HEK293 (cell line): Measurements from ENCODE around the gene ZBTB39.
"Not testable (repeated sequence)": the region's sequence is repeated elsewhere in the genome, so short reads cannot be mapped to it uniquely, and the experiment has no call there.

Source experiments
- CTCF ChIA-PET: fragments of 350-600 bp; formaldehyde crosslinking; extraction: SDS; loops from one replicate; lab custom pipeline; 2021; ENCODE audit warnings: antibody characterized with exemption; lab: Yijun Ruan, JAX
- POLR2A ChIA-PET: fragments of 300-600 bp; formaldehyde crosslinking; extraction: SDS; loops from one replicate; lab custom pipeline; 2020; ENCODE audit warnings: antibody characterized with exemption, inconsistent platforms; lab: Yijun Ruan, JAX
- H3K27ac ChIP-seq: fragments of 200-500 bp; sonication (Bioruptor generic); 2 replicates; pipeline ENCODE4 v1.5.1; 2014; ENCODE audit warnings: low read depth, low read length, control low read depth, inconsistent platforms; ENCODE audit errors: extremely low read depth
- H3K36me3 ChIP-seq, 2 experiments: fragments of 200-500 bp in 1 of 2; sonication (Bioruptor generic) in 1 of 2; 1 replicate in 1 of 2; 2 replicates in 1 of 2; pipeline ENCODE4 v1.5.1; 2014 to 2017; ENCODE audit warnings: inconsistent platforms in 2 of 2, low read length in 2 of 2; ENCODE audit not compliant: control insufficient read depth in 2 of 2, insufficient read depth in 1 of 2
- H3K4me1 ChIP-seq: fragments of 200-500 bp; sonication (Bioruptor generic); 2 replicates; pipeline ENCODE4 v1.5.1; 2014; ENCODE audit warnings: mild to moderate bottlenecking, low read length, inconsistent platforms; ENCODE audit not compliant: control insufficient read depth, insufficient read depth
- H3K4me3 ChIP-seq: 2 replicates; pipeline ENCODE4 v1.5.1; 2011; ENCODE audit warnings: low read depth, mild to moderate bottlenecking, control low read depth, low read length, moderate library complexity
- H3K9me3 ChIP-seq: fragments of 200-500 bp; sonication (Bioruptor generic); 2 replicates; pipeline ENCODE4 v1.5.1; 2014; ENCODE audit warnings: low read depth, low read length, inconsistent platforms; ENCODE audit not compliant: control insufficient read depth, insufficient read depth
- EGR2 ChIP-seq: fragments of 450-650 bp; formaldehyde crosslinking; IDR thresholded peaks from 2 replicates; pipeline ENCODE4 v1.5.1; 2016; ENCODE audit warnings: low read depth, missing biosample characterization, missing genetic modification characterization
- SALL2 ChIP-seq: fragments of 450-650 bp; formaldehyde crosslinking; IDR thresholded peaks from 2 replicates; pipeline ENCODE4 v1.5.0; 2017; ENCODE audit warnings: missing biosample characterization, mild to moderate bottlenecking, missing genetic modification characterization, borderline replicate concordance
- ZBTB20 ChIP-seq: fragments of 450-650 bp; formaldehyde crosslinking; IDR thresholded peaks from 2 replicates; pipeline ENCODE4 v1.5.1; 2016; ENCODE audit warnings: missing biosample characterization, missing genetic modification characterization
- ZFP3 ChIP-seq: fragments of 450-650 bp; formaldehyde crosslinking; IDR thresholded peaks from 2 replicates; pipeline ENCODE4 v1.5.1; 2016; ENCODE audit warnings: low read depth, missing biosample characterization, missing genetic modification characterization
- ZNF133 ChIP-seq: fragments of 450-650 bp; formaldehyde crosslinking; IDR thresholded peaks from 2 replicates; pipeline ENCODE4 v1.5.1; 2016; ENCODE audit warnings: missing biosample characterization, missing genetic modification characterization
- ZNF146 ChIP-seq: fragments of 450-650 bp; formaldehyde crosslinking; IDR thresholded peaks from 2 replicates; pipeline ENCODE4 v1.5.1; 2016; ENCODE audit warnings: missing biosample characterization, missing genetic modification characterization
- ZNF155 ChIP-seq: fragments of 450-650 bp; formaldehyde crosslinking; IDR thresholded peaks from 2 replicates; pipeline ENCODE4 v1.5.1; 2016; ENCODE audit warnings: missing biosample characterization, missing genetic modification characterization
- ZNF174 ChIP-seq: fragments of 450-650 bp; formaldehyde crosslinking; IDR thresholded peaks from 2 replicates; pipeline ENCODE4 v1.5.0; 2017; ENCODE audit warnings: missing biosample characterization, mild to moderate bottlenecking, missing genetic modification characterization
- ZNF211 ChIP-seq: fragments of 450-650 bp; formaldehyde crosslinking; IDR thresholded peaks from 2 replicates; pipeline ENCODE4 v1.5.1; 2016; ENCODE audit warnings: low read depth, missing biosample characterization, missing genetic modification characterization
- ZNF214 ChIP-seq: fragments of 450-650 bp; formaldehyde crosslinking; IDR thresholded peaks from 2 replicates; pipeline ENCODE4 v1.5.1; 2017; ENCODE audit warnings: missing biosample characterization, mild to moderate bottlenecking, missing genetic modification characterization, borderline replicate concordance
- ZNF311 ChIP-seq: fragments of 450-650 bp; formaldehyde crosslinking; IDR thresholded peaks from 2 replicates; pipeline ENCODE4 v1.5.1; 2017; ENCODE audit warnings: missing biosample characterization, missing genetic modification characterization, borderline replicate concordance
- ZNF37A ChIP-seq: fragments of 450-650 bp; IDR thresholded peaks from 2 replicates; pipeline ENCODE4 v1.5.1; 2018; ENCODE audit warnings: missing biosample characterization, missing genetic modification characterization
- ZNF398 ChIP-seq: fragments of 450-650 bp; formaldehyde crosslinking; IDR thresholded peaks from 2 replicates; pipeline ENCODE4 v1.5.1; 2017; ENCODE audit warnings: missing biosample characterization, missing genetic modification characterization
- ZNF510 ChIP-seq: fragments of 450-650 bp; formaldehyde crosslinking; IDR thresholded peaks from 2 replicates; pipeline ENCODE4 v1.5.1; 2018; ENCODE audit warnings: mild to moderate bottlenecking, missing genetic modification characterization, missing biosample characterization; ENCODE audit not compliant: insufficient replicate concordance
- ZNF513 ChIP-seq: fragments of 450-650 bp; IDR thresholded peaks from 2 replicates; pipeline ENCODE4 v1.5.1; 2018; ENCODE audit warnings: missing biosample characterization, missing genetic modification characterization
- ZNF776 ChIP-seq: fragments of 450-650 bp; formaldehyde crosslinking; IDR thresholded peaks from 2 replicates; pipeline ENCODE4 v1.5.0; 2017; ENCODE audit warnings: missing biosample characterization, missing genetic modification characterization, borderline replicate concordance
- ZSCAN4 ChIP-seq: fragments of 450-650 bp; formaldehyde crosslinking; IDR thresholded peaks from 2 replicates; pipeline ENCODE4 v1.5.1; 2017; ENCODE audit warnings: missing biosample characterization, missing genetic modification characterization
- TF ChIP-seq, protein P1 (sequence below): fragments of 450-650 bp; formaldehyde crosslinking; IDR thresholded peaks from 2 replicates; pipeline ENCODE4 v1.5.1; 2016; ENCODE audit warnings: missing biosample characterization, missing genetic modification characterization
- TF ChIP-seq, protein P2 (sequence below): fragments of 450-650 bp; formaldehyde crosslinking; IDR thresholded peaks from 2 replicates; pipeline ENCODE4 v1.5.1; 2016; ENCODE audit warnings: missing biosample characterization, missing genetic modification characterization

The ZBTB39 gene

DNA sequence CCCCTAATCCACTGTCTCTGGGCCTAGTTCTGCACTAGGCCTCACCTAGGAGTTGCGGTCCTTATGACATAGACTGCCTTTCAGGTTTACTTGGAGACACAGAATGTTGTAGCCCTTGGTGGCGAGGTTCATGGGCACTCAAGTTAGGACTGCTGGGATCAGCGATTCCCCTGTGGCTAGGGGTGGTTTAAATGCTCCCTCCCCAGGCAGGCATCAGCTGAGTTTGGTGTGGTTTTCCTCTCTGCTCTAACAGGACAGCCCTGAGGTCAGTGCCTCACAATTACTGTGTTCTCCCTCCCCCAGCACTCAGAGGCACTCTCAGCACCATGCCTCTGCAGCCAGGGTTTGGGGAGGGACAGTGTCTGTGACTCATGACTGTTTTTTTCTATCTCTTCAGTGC is 26.7 kb downstream of the ZBTB39 start:
- H3K4me3 ChIP-seq, result no peak overlapping the region
- CTCF ChIA-PET, result no interaction called here
- no peak overlapping the region for H3K27ac ChIP-seq
- no peaks in the 10 kb centered on the region for H3K9me3 ChIP-seq
- H3K36me3 ChIP-seq, result no peaks in the 10 kb centered on the region
- POLR2A ChIA-PET, result no interaction called here
- no peaks in the 10 kb centered on the region for H3K4me1 ChIP-seq
- TF ChIP-seq EGR2 (tag by site-specific recombination), result no peak
- no peak for TF ChIP-seq ZNF37A (tag by site-specific recombination)
- TF ChIP-seq ZNF513 (tag by site-specific recombination), result no peak
- TF ChIP-seq ZSCAN4 (tag by site-specific recombination), result no peak
- TF ChIP-seq ZNF214 (tag by site-specific recombination), result no peak
- TF ChIP-seq ZNF311, result no peak
- no peak for TF ChIP-seq ZNF510 (tag by site-specific recombination)
- TF ChIP-seq ZNF398 (tag by site-specific recombination), result no peak
- no peak for TF ChIP-seq ZFP3 (tag by site-specific recombination)
- TF ChIP-seq ZNF776 (tag by site-specific recombination), result no peak
- no peak for TF ChIP-seq ZNF133 (tag by site-specific recombination)
- TF ChIP-seq ZNF174, result no peak
- TF ChIP-seq, all 188 proteins: peak for 0

GRCh38 chr12:56978397-56979138 is 27.8 kb downstream of the ZBTB39 start:
- Histone ChIP-seq H3K36me3 (no peaks in the 10 kb centered on the region), H3K4me1 (no peaks in the 10 kb centered on the region), H3K4me3 (no peak overlapping the region), H3K27ac (no peak overlapping the region), H3K9me3 (no peaks in the 10 kb centered on the region)
- no peak for TF ChIP-seq ZNF211 (tag by site-specific recombination)
- TF ChIP-seq ZNF155, result no peak
- TF ChIP-seq SALL2, result no peak
- no peak for TF ChIP-seq ZBTB20 (tag by site-specific recombination)
- ChIA-PET POLR2A (no interaction called here), CTCF (interaction anchor here (0.8 to 1.0 kb wide), 2 partner anchors 9 kb away, joined by 3 read pairs; no protein-coding TSS in a partner anchor)

DNA sequence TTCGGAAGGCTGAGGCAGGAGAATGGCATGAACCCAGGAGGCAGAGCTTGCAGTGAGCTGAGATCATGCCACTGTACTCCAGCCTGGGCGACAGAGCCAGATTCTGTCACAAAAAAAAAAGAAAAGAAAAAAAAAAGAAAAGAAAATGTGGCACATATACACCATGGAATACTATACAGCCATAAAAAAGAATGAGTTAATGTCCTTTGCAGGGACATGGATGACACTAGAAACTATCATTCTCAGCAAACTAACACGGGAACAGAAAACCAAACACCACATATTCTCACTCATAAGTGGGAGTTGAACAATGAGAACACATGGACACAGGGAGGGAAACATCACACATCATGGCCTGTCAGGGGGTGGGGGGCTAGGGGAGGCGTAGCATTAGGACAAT is 29.0 kb downstream of the ZBTB39 start:
- H3K27ac ChIP-seq, H3K36me3 ChIP-seq: not testable (repeated sequence)
- peak; percentile 97 for TF ChIP-seq ZNF146 (tag by site-specific recombination)
- TF ChIP-seq, protein P1, sequence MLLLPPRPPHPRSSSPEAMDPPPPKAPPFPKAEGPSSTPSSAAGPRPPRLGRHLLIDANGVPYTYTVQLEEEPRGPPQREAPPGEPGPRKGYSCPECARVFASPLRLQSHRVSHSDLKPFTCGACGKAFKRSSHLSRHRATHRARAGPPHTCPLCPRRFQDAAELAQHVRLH (tag by site-specific recombination), result peak; percentile 55
- TF ChIP-seq, protein P2, sequence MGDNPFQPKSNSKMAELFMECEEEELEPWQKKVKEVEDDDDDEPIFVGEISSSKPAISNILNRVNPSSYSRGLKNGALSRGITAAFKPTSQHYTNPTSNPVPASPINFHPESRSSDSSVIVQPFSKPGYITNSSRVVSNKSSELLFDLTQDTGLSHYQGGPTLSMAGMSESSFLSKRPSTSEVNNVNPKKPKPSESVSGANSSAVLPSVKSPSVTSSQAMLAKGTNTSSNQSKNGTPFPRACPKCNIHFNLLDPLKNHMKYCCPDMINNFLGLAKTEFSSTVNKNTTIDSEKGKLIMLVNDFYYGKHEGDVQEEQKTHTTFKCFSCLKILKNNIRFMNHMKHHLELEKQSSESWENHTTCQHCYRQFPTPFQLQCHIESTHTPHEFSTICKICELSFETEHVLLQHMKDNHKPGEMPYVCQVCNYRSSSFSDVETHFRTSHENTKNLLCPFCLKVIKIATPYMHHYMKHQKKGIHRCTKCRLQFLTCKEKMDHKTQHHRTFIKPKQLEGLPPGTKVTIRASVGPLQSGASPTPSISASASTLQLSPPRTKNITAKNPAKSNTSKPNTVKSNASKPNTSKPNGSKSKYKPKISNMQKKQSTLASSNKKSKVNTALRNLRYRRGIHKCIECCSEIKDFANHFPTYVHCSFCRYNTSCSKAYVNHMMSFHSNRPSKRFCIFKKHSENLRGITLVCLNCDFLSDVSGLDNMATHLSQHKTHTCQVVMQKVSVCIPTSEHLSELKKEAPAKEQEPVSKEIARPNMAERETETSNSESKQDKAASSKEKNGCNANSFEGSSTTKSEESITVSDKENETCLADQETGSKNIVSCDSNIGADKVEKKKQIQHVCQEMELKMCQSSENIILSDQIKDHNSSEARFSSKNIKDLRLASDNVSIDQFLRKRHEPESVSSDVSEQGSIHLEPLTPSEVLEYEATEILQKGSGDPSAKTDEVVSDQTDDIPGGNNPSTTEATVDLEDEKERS (tag by site-specific recombination), result peak; percentile 69; the same call in 1 of the 2 replicates
- TF ChIP-seq, all 188 proteins: peak for 3; not testable (repeated sequence) for 185
- H3K9me3 ChIP-seq, H3K4me3 ChIP-seq, POLR2A ChIA-PET, H3K4me1 ChIP-seq: not testable (repeated sequence)
- CTCF ChIA-PET, result interaction anchor here (1.0 kb wide), 1 partner anchor 10 kb away, joined by 3 read pairs; no protein-coding TSS in a partner anchor
